M059J (cell line): ENCODE results near the gene GRPR. TPM values are rescaled to one million over a fixed set of nuclear protein-coding genes. Genes with fewer than 3 reads are reported as not detected.
A peak's percentile ranks its signal among the peaks of the same experiment; 100 is the strongest.
"Not testable (repeated sequence)": the region's sequence is repeated elsewhere in the genome, so short reads cannot be mapped to it uniquely, and the experiment has no call there.

ENCODE experiments used
- DNase-seq: peaks from one replicate; pipeline ENCODE4 v3.0.0-alpha.2; 2012; ENCODE audit warnings: low read depth
- total RNA-seq: library from RNA; depleted of rRNA; stranded (reverse); fragments of >200 nt; shearing (Covaris generic); gene quantifications from 2 replicates; pipeline ENCODE4 v1.2.3, GENCODE V29; 2014; rRNA removed

Gene GRPR
- total RNA-seq, 1 experiment from 2014 or later = 0.15 TPM

GRCh38 chrX:16177260-16177659, 53.9 kb downstream of the GRPR start:
- no peak for DNase-seq

- not testable (repeated sequence) for DNase-seq
Observed at GRCh38 chrX:16183843-16184242, 60.5 kb downstream of the GRPR start.

- peak; percentile 94 for DNase-seq
Observed at GRCh38 chrX:16185725-16186136, 62.4 kb downstream of the GRPR start.

GRCh38 chrX:16186380-16187007, 63.1 kb downstream of the GRPR start:
- DNase-seq = peak; percentile 47

- peak; percentile 9 for DNase-seq
Observed at GRCh38 chrX:16187024-16187760, 63.8 kb downstream of the GRPR start.

GRCh38 chrX:16188687-16189086, 65.3 kb downstream of the GRPR start:
- DNase-seq = peak; percentile 40

- no peak for DNase-seq
Observed at GRCh38 chrX:16191605-16192004, 68.2 kb downstream of the GRPR start.

- DNase-seq = peak; percentile 40
Observed at GRCh38 chrX:16196829-16197228, 73.5 kb downstream of the GRPR start.

- no peak for DNase-seq
Observed at GRCh38 chrX:16199343-16199742, 76.0 kb downstream of the GRPR start.

- DNase-seq = no peak
Observed at GRCh38 chrX:16202943-16203342, 79.6 kb downstream of the GRPR start.

Other genes starting within 250 kb of the GRPR start
- not detected in 2 replicates for gene MAGEB17, start 43.9 kb downstream of the GRPR start, total RNA-seq